ENCODE results near the gene NOTCH1.

GRCh38 chr9:136544964-136545691 is 720 bp downstream of the NOTCH1 start:
- TF ChIP-seq CTCF (conservative IDR thresholded peaks at IDR 0.05; ENCODE audit: low read depth, low read length): no peak
- no peak; the same call in 1 of the 2 replicates for TF ChIP-seq RAD21 (IDR thresholded peaks at IDR 0.05; ENCODE audit: low read length)
- no peak for TF ChIP-seq POLR2A (IDR thresholded peaks at IDR 0.05; ENCODE audit: low read depth, low read length)
- TF ChIP-seq CEBPB (IDR thresholded peaks at IDR 0.05; ENCODE audit: low read depth, low read length): peak; percentile 71; the same call in 1 of the 2 replicates
- no peak for TF ChIP-seq MAFK (IDR thresholded peaks at IDR 0.05; ENCODE audit: low read depth, low read length)
- no peak for TF ChIP-seq BHLHE40 (IDR thresholded peaks at IDR 0.05; ENCODE audit: low read depth, low read length)
- TF ChIP-seq MXI1 (IDR thresholded peaks at IDR 0.05; ENCODE audit: borderline replicate concordance, low read depth, low read length): no peak
- TF ChIP-seq MAZ (IDR thresholded peaks at IDR 0.05; ENCODE audit: borderline replicate concordance, low read depth, low read length): peak; percentile 91
- TF ChIP-seq RFX5 (IDR thresholded peaks at IDR 0.05; ENCODE audit: low read depth, low read length): no peak
- no peak for TF ChIP-seq ELK1 (IDR thresholded peaks at IDR 0.05; ENCODE audit: borderline replicate concordance, low read depth, low read length)
- TF ChIP-seq FOS (IDR thresholded peaks at IDR 0.05; ENCODE audit: low read depth, low read length): no peak
- TF ChIP-seq USF2 (IDR thresholded peaks at IDR 0.05; ENCODE audit: low read depth, low read length): no peak

Measured in IMR-90 (cell line).